GM21717 (cell line): ENCODE measurements around the gene TIE1.

ENCODE experiments used
- ATAC-seq: cut with Tn5 transposase; IDR thresholded peaks from one replicate; pipeline ENCODE4 v1.9.1; 2021; ENCODE audit warnings: mild to moderate bottlenecking, moderate library complexity; ENCODE audit not compliant: unreplicated experiment

TIE1 gene

GRCh38 chr1:43292679-43293078 lies 8.1 kb upstream of the TIE1 start:
- no peak for ATAC-seq

DNA sequence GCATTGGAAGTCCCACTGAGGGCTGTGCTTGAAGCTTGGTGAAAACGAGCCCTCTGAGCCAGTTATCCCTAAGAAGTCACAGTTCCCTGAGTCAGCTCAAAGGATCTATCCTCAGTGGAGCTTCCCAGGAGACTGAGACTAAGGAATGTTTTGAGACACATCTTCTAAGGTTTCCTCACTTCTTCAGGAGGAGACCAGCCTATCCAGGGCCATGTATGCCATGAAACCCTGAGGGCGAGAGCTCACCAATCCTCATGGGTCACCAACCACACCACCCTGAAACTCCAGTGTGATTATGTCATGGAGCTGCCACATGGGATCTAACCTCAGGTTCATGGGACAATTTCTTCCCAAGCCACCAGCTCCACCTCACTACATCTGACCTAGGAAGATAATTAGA lies 7.6 kb upstream of the TIE1 start:
- ATAC-seq = no peak

- no peak for ATAC-seq
Measured at GRCh38 chr1:43293896-43294760, 6.7 kb upstream of the TIE1 start.

DNA sequence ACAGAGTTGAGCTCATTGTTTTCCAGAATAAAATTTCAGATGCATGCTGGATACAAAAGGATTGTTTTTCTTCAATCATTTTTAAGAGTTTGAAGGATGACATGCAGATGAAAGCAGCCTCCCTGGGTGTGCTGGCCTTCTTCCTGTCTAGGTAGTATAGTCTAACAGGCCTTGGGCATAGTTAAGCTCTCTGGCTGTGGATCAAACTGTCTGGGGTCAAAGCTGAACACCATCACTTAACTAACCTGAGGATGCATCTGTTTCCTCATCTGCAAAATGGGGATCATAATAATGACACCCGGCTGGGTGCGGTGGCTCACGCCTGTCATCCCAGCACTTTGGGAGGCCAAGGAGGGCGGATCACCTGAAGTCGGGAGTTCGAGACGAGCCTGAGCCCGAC lies 6.0 kb upstream of the TIE1 start:
- no peak for ATAC-seq

- ATAC-seq = no peak
Measured at GRCh38 chr1:43296207-43296606, 4.6 kb upstream of the TIE1 start.

GRCh38 chr1:43298055-43298454 lies 2.7 kb upstream of the TIE1 start:
- no peak for ATAC-seq

DNA sequence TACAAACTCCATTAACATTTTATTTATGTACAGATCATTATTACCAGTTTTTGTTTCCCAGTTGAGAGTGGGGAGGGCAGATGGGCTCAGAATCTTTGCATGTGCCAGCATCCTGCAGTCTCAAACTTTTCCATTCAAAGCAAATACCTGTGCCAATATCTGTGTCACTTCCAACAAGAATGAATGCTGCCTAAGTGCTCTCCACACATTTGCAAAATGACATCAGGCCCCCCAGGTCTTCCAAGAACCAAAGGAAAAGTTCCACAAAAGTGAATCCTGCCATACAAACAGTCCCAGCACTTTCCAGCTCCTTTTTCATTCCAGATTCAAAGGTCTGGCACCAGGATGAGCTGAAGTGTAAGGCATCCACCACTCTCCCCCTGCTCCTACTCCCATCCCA lies 1.7 kb upstream of the TIE1 start:
- no peak for ATAC-seq

- ATAC-seq = no peak
Measured at GRCh38 chr1:43302201-43302600, 1.4 kb downstream of the TIE1 start.

GRCh38 chr1:43302721-43303470 lies 2.1 kb downstream of the TIE1 start:
- ATAC-seq = no peak

DNA sequence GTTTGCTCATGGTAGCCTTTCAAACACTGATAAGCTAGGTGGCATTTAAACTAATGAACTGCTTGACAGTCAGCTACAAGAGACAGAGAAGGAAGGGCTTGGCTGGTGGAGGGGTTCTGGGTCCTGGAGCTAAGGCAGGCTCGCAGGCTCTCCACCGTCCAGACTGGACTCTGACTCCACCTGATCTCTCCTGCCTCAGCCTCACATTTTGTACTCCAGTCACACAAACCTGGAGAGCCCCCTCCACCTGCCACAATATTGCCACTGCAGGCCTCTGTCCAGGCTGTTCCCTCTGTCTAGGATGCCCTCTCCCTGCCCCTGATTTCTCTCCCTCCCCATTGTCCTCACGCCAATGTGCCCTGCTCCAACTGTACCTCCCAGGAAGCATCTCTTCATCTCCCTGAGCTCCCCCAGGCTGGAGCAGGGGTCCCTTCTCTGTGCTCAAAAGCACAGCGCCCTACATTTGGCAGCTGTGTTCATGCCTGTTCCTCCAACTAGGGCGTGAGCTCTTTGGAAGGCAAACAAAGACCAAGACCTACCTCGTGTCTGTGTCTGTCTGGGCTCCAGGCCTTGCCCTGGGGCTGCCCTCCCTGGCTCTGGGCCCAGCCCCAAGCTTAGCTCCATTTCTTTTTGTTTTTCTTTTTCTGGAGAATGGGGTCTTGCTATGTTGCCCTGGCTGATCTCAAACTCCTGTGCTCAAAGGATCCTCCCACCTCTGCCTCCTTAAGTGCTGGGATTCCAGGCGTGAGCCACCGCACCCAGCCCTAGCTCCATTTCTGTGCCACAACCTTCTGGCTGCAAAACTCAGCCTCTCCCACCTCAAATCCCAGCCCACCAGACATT lies 2.9 kb downstream of the TIE1 start:
- ATAC-seq = no peak

DNA sequence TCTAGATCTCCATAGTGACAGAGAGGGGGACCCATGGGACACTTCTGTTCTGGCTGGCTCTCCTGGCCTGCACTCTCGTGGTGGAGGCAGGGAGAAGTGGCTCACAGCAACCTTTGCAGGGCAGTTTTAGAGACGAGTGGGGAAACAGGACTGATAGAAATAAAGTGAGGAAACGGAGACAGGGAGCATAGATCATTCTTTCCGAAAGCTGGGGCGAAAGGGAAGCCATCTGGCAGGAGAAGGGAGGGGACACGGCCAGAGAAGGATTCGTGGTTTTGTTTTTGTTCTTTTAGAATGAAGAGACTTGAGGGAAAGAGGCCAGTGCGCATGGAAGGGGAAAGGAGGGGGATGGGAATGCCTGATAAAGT lies 3.5 kb downstream of the TIE1 start:
- no peak for ATAC-seq

DNA sequence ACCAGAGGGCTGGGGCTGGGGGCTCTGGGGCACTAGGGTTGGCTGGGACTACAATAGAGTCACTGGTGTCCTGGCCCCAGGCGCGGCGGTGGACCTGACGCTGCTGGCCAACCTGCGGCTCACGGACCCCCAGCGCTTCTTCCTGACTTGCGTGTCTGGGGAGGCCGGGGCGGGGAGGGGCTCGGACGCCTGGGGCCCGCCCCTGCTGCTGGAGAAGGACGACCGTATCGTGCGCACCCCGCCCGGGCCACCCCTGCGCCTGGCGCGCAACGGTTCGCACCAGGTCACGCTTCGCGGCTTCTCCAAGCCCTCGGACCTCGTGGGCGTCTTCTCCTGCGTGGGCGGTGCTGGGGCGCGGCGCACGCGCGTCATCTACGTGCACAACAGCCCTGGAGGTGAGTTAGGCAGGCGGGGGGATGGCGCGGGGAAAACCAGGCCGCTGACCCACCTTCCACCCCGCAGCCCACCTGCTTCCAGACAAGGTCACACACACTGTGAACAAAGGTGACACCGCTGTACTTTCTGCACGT lies 4.1 kb downstream of the TIE1 start:
- ATAC-seq = no peak

GRCh38 chr1:43305461-43305860 lies 4.7 kb downstream of the TIE1 start:
- ATAC-seq = no peak

- no peak for ATAC-seq
Measured at GRCh38 chr1:43305926-43306687, 5.3 kb downstream of the TIE1 start.

DNA sequence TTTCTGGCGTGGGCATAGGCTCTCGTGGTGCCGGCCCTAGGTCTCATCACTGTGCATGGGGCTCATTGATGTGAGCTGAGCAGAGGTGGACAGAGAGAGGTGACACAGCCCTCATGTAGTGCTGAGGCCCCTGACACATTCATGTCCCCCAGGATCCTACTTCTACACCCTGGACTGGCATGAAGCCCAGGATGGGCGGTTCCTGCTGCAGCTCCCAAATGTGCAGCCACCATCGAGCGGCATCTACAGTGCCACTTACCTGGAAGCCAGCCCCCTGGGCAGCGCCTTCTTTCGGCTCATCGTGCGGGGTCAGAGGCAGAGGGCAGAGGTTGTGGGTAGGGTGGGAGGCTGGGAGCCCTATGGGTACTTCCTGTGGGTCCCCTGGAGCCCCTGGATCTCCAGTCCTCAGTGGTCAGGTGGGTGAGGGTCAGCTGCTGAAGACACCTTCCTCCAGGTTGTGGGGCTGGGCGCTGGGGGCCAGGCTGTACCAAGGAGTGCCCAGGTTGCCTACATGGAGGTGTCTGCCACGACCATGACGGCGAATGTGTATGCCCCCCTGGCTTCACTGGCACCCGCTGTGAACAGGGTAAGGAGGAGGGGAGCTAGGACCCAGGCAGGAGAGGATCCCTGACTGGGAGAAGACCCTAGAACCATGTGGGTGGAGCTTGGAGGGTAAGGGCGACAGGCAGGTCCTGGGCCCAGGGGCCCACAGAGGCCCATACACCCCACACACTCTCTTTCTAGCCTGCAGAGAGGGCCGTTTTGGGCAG lies 6.1 kb downstream of the TIE1 start:
- no peak for ATAC-seq

DNA sequence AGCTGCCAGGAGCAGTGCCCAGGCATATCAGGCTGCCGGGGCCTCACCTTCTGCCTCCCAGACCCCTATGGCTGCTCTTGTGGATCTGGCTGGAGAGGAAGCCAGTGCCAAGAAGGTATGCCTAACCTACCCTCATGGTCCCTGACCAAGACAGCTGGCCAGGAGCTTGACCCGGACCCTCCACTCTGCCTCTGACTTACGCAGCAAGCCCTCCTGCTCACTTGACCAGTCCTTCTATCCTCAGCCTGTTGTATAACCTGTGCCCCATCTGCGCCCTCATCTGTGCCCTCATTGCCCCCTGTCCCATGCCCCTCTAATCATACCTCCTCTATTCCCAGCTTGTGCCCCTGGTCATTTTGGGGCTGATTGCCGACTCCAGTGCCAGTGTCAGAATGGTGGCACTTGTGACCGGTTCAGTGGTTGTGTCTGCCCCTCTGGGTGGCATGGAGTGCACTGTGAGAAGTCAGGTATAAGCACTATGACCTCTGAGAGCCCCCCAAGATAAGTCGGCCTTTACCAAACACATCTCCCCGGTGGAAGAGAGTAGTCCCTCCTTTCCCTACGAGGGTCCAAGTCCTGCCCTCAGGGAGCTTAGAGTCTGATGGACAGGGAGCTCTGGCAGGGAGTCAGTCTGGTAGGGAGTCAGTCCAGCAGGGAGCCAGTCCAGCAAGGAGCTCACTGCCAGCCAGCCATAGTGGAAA lies 6.8 kb downstream of the TIE1 start:
- ATAC-seq = no peak

- no peak for ATAC-seq
Measured at GRCh38 chr1:43308635-43309404, 8.0 kb downstream of the TIE1 start.

DNA sequence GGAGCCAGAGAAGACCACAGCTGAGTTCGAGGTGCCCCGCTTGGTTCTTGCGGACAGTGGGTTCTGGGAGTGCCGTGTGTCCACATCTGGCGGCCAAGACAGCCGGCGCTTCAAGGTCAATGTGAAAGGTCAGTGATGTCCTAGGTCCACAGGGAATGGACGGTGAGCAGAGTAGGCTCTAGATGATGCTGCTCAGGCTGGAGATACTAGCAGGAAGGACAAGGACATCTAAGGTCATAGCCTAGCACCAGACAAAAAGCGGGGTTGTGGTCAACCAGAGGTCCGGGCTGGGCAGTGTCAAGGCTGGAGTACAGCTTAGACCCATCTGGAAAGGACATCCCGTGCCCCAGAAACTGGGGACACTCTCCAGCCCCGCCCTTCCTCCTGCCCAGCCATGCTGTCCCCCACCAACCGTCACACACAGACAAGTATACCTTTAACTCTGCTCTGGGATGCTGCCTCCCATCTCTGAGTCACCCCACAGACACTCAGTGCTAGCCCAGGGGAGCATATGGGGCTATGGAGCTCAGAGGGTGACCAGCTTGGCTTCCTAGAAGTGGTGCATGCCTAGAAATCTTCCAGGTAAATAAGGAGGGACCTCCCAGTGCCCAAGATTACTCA lies 8.7 kb downstream of the TIE1 start:
- no peak for ATAC-seq
